Measurements from ENCODE around the gene LONRF2.

The LONRF2 gene

GRCh38 chr2:100271210-100271609, 51.1 kb downstream of the LONRF2 start:
- Mint-ChIP-seq H3K27ac (no peak overlapping the region), H3K36me3 (ENCODE audit: low read depth) (no peaks in the 10 kb centered on the region), H3K9me3 (no peaks in the 10 kb centered on the region), H3K4me3 (no peak overlapping the region), H3K4me1 (peaks cover 7% of the 10 kb centered on the region), H3K27me3 (ENCODE audit: low read depth) (peaks cover 4% of the 10 kb centered on the region)
- no peak for TF ChIP-seq CTCF (IDR thresholded peaks at IDR 0.05; ENCODE audit: unreplicated experiment in 3 of 3)

- no peaks in the 10 kb centered on the region for H3K36me3 Mint-ChIP-seq (ENCODE audit: low read depth)
- TF ChIP-seq CTCF (IDR thresholded peaks at IDR 0.05; ENCODE audit: unreplicated experiment in 3 of 3), result no peak
- H3K27me3 Mint-ChIP-seq (ENCODE audit: low read depth), result peaks cover 4% of the 10 kb centered on the region
- no peak overlapping the region for H3K27ac Mint-ChIP-seq
- no peaks in the 10 kb centered on the region for H3K9me3 Mint-ChIP-seq
- peaks cover 7% of the 10 kb centered on the region for H3K4me1 Mint-ChIP-seq
- H3K4me3 Mint-ChIP-seq, result no peak overlapping the region
Observed at GRCh38 chr2:100270381-100271146, 51.7 kb downstream of the LONRF2 start.

GRCh38 chr2:100269889-100270288, 52.4 kb downstream of the LONRF2 start:
- Mint-ChIP-seq H3K27me3 (ENCODE audit: low read depth) (peaks cover 4% of the 10 kb centered on the region), H3K9me3 (no peaks in the 10 kb centered on the region), H3K4me1 (peaks cover 7% of the 10 kb centered on the region), H3K27ac (no peak overlapping the region), H3K4me3 (no peak overlapping the region), H3K36me3 (ENCODE audit: low read depth) (no peaks in the 10 kb centered on the region)
- TF ChIP-seq CTCF (IDR thresholded peaks at IDR 0.05; ENCODE audit: unreplicated experiment in 3 of 3), result no peak

- Mint-ChIP-seq H3K4me1 (peaks cover 7% of the 10 kb centered on the region), H3K27me3 (ENCODE audit: low read depth) (peaks cover 2% of the 10 kb centered on the region), H3K27ac (no peak overlapping the region), H3K9me3 (no peaks in the 10 kb centered on the region), H3K36me3 (ENCODE audit: low read depth) (no peaks in the 10 kb centered on the region), H3K4me3 (no peak overlapping the region)
- no peak for TF ChIP-seq CTCF (IDR thresholded peaks at IDR 0.05; ENCODE audit: unreplicated experiment in 3 of 3)
Observed at GRCh38 chr2:100268986-100269385, 53.3 kb downstream of the LONRF2 start.

- TF ChIP-seq CTCF (IDR thresholded peaks at IDR 0.05; ENCODE audit: unreplicated experiment in 3 of 3), result no peak
- H3K4me3 Mint-ChIP-seq, result no peak overlapping the region
- peaks cover 3% of the 10 kb centered on the region for H3K4me1 Mint-ChIP-seq
- H3K36me3 Mint-ChIP-seq (ENCODE audit: low read depth), result no peaks in the 10 kb centered on the region
- peaks cover 6% of the 10 kb centered on the region for H3K27me3 Mint-ChIP-seq (ENCODE audit: low read depth)
- H3K9me3 Mint-ChIP-seq, result no peaks in the 10 kb centered on the region
- H3K27ac Mint-ChIP-seq, result no peak overlapping the region
Observed at GRCh38 chr2:100267751-100268150, 54.5 kb downstream of the LONRF2 start.

GRCh38 chr2:100266126-100266525, 56.2 kb downstream of the LONRF2 start:
- Mint-ChIP-seq H3K27me3 (ENCODE audit: low read depth) (peaks cover 6% of the 10 kb centered on the region), H3K36me3 (ENCODE audit: low read depth) (no peaks in the 10 kb centered on the region), H3K4me1 (no peaks in the 10 kb centered on the region), H3K9me3 (no peaks in the 10 kb centered on the region), H3K4me3 (no peak overlapping the region), H3K27ac (no peak overlapping the region)
- TF ChIP-seq CTCF (IDR thresholded peaks at IDR 0.05; ENCODE audit: unreplicated experiment in 3 of 3), result no peak
